ENCODE measurements around the gene OR2AG2.

DNA sequence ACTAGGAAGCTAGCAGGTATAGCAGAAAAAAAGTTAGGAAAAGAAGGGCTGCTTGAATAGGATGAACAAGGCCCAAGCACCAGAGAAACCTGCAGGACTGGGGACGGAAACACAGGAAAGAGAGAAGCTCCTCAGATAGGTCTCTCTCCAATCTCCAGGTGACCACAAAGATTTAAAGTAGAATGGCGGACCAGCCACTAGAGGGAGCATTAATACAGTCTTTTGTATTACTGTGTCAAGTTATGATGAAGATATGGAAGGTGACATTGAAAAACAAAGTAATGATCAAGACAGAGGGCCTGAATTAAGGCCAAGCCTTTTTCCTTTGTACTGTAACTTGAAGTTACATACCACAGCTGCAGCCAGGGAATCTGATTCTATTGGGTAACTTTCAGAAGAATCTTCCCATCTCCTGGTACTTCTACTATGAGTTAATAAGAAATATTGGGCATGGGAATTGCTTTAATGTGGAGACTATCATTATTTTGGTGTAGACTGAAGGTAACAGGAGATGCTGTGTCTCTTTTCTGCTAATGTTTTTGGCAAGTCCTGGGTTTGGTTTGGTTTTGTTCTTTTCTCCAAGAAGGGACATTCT, 33.8 kb downstream of the OR2AG2 start:
- TF ChIP-seq, protein P1, sequence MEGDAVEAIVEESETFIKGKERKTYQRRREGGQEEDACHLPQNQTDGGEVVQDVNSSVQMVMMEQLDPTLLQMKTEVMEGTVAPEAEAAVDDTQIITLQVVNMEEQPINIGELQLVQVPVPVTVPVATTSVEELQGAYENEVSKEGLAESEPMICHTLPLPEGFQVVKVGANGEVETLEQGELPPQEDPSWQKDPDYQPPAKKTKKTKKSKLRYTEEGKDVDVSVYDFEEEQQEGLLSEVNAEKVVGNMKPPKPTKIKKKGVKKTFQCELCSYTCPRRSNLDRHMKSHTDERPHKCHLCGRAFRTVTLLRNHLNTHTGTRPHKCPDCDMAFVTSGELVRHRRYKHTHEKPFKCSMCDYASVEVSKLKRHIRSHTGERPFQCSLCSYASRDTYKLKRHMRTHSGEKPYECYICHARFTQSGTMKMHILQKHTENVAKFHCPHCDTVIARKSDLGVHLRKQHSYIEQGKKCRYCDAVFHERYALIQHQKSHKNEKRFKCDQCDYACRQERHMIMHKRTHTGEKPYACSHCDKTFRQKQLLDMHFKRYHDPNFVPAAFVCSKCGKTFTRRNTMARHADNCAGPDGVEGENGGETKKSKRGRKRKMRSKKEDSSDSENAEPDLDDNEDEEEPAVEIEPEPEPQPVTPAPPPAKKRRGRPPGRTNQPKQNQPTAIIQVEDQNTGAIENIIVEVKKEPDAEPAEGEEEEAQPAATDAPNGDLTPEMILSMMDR (IDR thresholded peaks at IDR 0.05) = peak; percentile 35 to 79 (median 68)
- no peak for TF ChIP-seq POLR2A (IDR thresholded peaks at IDR 0.05)
